Measurements from ENCODE around the gene STX1B.
"Not testable (repeated sequence)": the region's sequence is repeated elsewhere in the genome, so short reads cannot be mapped to it uniquely, and the experiment has no call there.

Gene STX1B

GRCh38 chr16:31013292-31013691 lies 2.9 kb upstream of the STX1B start:
- not testable (repeated sequence) for DNase-seq (ENCODE audit: low read depth, low spot score)

- DNase-seq (ENCODE audit: low read depth, low spot score), result not testable (repeated sequence)
Observed at GRCh38 chr16:31011815-31012214, 1.4 kb upstream of the STX1B start.

GRCh38 chr16:31009894-31010584 lies 399 bp downstream of the STX1B start:
- no peak for DNase-seq (ENCODE audit: low read depth, low spot score)

- DNase-seq (ENCODE audit: low read depth, low spot score), result no peak
Observed at GRCh38 chr16:31009120-31009519, 1.3 kb downstream of the STX1B start.

- no peak for DNase-seq (ENCODE audit: low read depth, low spot score)
Observed at GRCh38 chr16:31008551-31008950, 1.9 kb downstream of the STX1B start.

GRCh38 chr16:31008149-31008548 lies 2.3 kb downstream of the STX1B start:
- DNase-seq (ENCODE audit: low read depth, low spot score), result no peak

- no peak for DNase-seq (ENCODE audit: low read depth, low spot score)
Observed at GRCh38 chr16:31007684-31008083, 2.8 kb downstream of the STX1B start.

- DNase-seq (ENCODE audit: low read depth, low spot score), result no peak
Observed at GRCh38 chr16:31006589-31006988, 3.8 kb downstream of the STX1B start.

GRCh38 chr16:31006086-31006385 lies 4.4 kb downstream of the STX1B start:
- DNase-seq (ENCODE audit: low read depth, low spot score), result no peak

- DNase-seq (ENCODE audit: low read depth, low spot score), result no peak
Observed at GRCh38 chr16:31005350-31006085, 4.9 kb downstream of the STX1B start.

GRCh38 chr16:31004658-31005057 lies 5.8 kb downstream of the STX1B start:
- no peak for DNase-seq (ENCODE audit: low read depth, low spot score)

- DNase-seq (ENCODE audit: low read depth, low spot score), result no peak
Observed at GRCh38 chr16:31003744-31004143, 6.7 kb downstream of the STX1B start.

GRCh38 chr16:31002862-31003341 lies 7.5 kb downstream of the STX1B start:
- no peak for DNase-seq (ENCODE audit: low read depth, low spot score)

- no peak for DNase-seq (ENCODE audit: low read depth, low spot score)
Observed at GRCh38 chr16:31002250-31002700, 8.2 kb downstream of the STX1B start.

- no peak for DNase-seq (ENCODE audit: low read depth, low spot score)
Observed at GRCh38 chr16:31001507-31002249, 8.8 kb downstream of the STX1B start.

GRCh38 chr16:31000671-31001382 lies 9.6 kb downstream of the STX1B start:
- DNase-seq (ENCODE audit: low read depth, low spot score), result no peak

- no peak for DNase-seq (ENCODE audit: low read depth, low spot score)
Observed at GRCh38 chr16:30998852-30999761, 11.3 kb downstream of the STX1B start.

GRCh38 chr16:30997725-30998711 lies 12.4 kb downstream of the STX1B start:
- DNase-seq (ENCODE audit: low read depth, low spot score), result no peak

- no peak for DNase-seq (ENCODE audit: low read depth, low spot score)
Observed at GRCh38 chr16:30996985-30997724, 13.3 kb downstream of the STX1B start.

Measured in smooth muscle cell of the brain vasculature (primary cell).